Activated gamma-delta T cell (primary cell): Measurements from ENCODE around the gene RNF126.
"Not testable (repeated sequence)": the region's sequence is repeated elsewhere in the genome, so short reads cannot be mapped to it uniquely, and the experiment has no call there.

Experiments
- DNase-seq: peaks from one replicate; lab custom pipeline; 2025; lab: John Stamatoyannopoulos, UW

RNF126 gene

GRCh38 chr19:628168-628567, 34.8 kb downstream of the RNF126 start:
- no peak for DNase-seq

GRCh38 chr19:626566-626965, 36.4 kb downstream of the RNF126 start:
- not testable (repeated sequence) for DNase-seq

- no peak for DNase-seq
Observed at GRCh38 chr19:625257-625656, 37.8 kb downstream of the RNF126 start.

GRCh38 chr19:624433-625109, 38.4 kb downstream of the RNF126 start:
- DNase-seq: no peak

GRCh38 chr19:623974-624373, 39.0 kb downstream of the RNF126 start:
- no peak for DNase-seq

- no peak for DNase-seq
Observed at GRCh38 chr19:623175-623916, 39.7 kb downstream of the RNF126 start.

GRCh38 chr19:622666-623065, 40.3 kb downstream of the RNF126 start:
- no peak for DNase-seq

- no peak for DNase-seq
Observed at GRCh38 chr19:621819-622218, 41.2 kb downstream of the RNF126 start.

GRCh38 chr19:621191-621590, 41.8 kb downstream of the RNF126 start:
- DNase-seq: not testable (repeated sequence)

GRCh38 chr19:620166-620862, 42.7 kb downstream of the RNF126 start:
- no peak for DNase-seq

- DNase-seq: no peak
Observed at GRCh38 chr19:619286-620002, 43.6 kb downstream of the RNF126 start.

GRCh38 chr19:618674-619285, 44.2 kb downstream of the RNF126 start:
- DNase-seq: no peak

GRCh38 chr19:618247-618619, 44.8 kb downstream of the RNF126 start:
- no peak for DNase-seq

- DNase-seq: no peak
Observed at GRCh38 chr19:617551-618246, 45.3 kb downstream of the RNF126 start.

- DNase-seq: no peak
Observed at GRCh38 chr19:616747-617526, 46.1 kb downstream of the RNF126 start.

- no peak for DNase-seq
Observed at GRCh38 chr19:616062-616700, 46.8 kb downstream of the RNF126 start.

- no peak for DNase-seq
Observed at GRCh38 chr19:615619-616018, 47.4 kb downstream of the RNF126 start.

GRCh38 chr19:613732-614567, 49.1 kb downstream of the RNF126 start:
- no peak for DNase-seq

- DNase-seq: no peak
Observed at GRCh38 chr19:612941-613340, 50.1 kb downstream of the RNF126 start.
